Choroid plexus epithelial cell (primary cell): ENCODE data around the gene PHACTR1.

ENCODE experiments used
- DNase-seq: peaks from one replicate; pipeline ENCODE4 v3.0.0-alpha.2; 2010; ENCODE audit warnings: low read depth
- H3K4me3 ChIP-seq: 2 replicates; pipeline ENCODE4 v1.5.1; 2011; ENCODE audit warnings: low read depth, mild to moderate bottlenecking, control low read depth, low read length, moderate library complexity
- CTCF ChIP-seq: conservative IDR thresholded peaks from 2 replicates; pipeline ENCODE4 v1.5.1; 2011; ENCODE audit warnings: low read depth, mild to moderate bottlenecking, control low read depth, inconsistent platforms, low read length, moderate library complexity

The PHACTR1 gene

GRCh38 chr6:12861603-12862002 is 145.0 kb downstream of the PHACTR1 start:
- no peak overlapping the region for H3K4me3 ChIP-seq
- TF ChIP-seq CTCF, result no peak
- DNase-seq, result no peak

- no peak for DNase-seq
- no peak for TF ChIP-seq CTCF
- no peak overlapping the region for H3K4me3 ChIP-seq
Observed at GRCh38 chr6:12865117-12865516, 148.6 kb downstream of the PHACTR1 start.

- TF ChIP-seq CTCF, result no peak
- H3K4me3 ChIP-seq, result no peak overlapping the region
- no peak for DNase-seq
Observed at GRCh38 chr6:12865671-12866181, 149.2 kb downstream of the PHACTR1 start.

- DNase-seq, result no peak
- TF ChIP-seq CTCF, result no peak
- H3K4me3 ChIP-seq, result no peak overlapping the region
Observed at GRCh38 chr6:12866422-12867029, 150.0 kb downstream of the PHACTR1 start.

GRCh38 chr6:12869816-12870432 is 153.4 kb downstream of the PHACTR1 start:
- no peak overlapping the region for H3K4me3 ChIP-seq
- TF ChIP-seq CTCF, result no peak
- DNase-seq, result no peak

GRCh38 chr6:12873691-12874090 is 157.1 kb downstream of the PHACTR1 start:
- DNase-seq, result no peak
- H3K4me3 ChIP-seq, result no peak overlapping the region
- TF ChIP-seq CTCF, result no peak

- H3K4me3 ChIP-seq, result no peak overlapping the region
- no peak for TF ChIP-seq CTCF
- no peak for DNase-seq
Observed at GRCh38 chr6:12875051-12875450, 158.5 kb downstream of the PHACTR1 start.
